NOMO-1 treated with DMSO at 0.1 percent for 48 hours (cell line): ENCODE results near the gene TDP1.
"Not testable (repeated sequence)": the region's sequence is repeated elsewhere in the genome, so short reads cannot be mapped to it uniquely, and the experiment has no call there.

ENCODE experiments used
- DNase-seq: peaks from one replicate; lab custom pipeline; 2025; ENCODE audit not compliant: unreplicated experiment; lab: John Stamatoyannopoulos, UW

TDP1 gene

DNA sequence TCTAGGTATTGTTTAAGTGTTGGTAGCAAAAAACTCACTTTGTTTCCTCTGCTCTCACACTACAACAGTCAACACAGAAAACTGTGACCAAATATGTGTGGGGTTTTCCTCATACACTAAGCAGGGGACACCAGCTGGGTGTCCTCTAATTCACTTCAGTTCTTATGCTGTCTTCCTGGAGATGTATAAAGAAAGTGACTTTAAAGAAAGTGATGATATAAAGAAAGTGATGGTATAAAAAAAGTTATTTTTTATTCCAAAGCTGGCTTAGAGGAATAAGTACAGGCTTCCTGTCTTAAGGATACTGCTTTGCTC is 31.4 kb downstream of the TDP1 start:
- no peak for DNase-seq

DNA sequence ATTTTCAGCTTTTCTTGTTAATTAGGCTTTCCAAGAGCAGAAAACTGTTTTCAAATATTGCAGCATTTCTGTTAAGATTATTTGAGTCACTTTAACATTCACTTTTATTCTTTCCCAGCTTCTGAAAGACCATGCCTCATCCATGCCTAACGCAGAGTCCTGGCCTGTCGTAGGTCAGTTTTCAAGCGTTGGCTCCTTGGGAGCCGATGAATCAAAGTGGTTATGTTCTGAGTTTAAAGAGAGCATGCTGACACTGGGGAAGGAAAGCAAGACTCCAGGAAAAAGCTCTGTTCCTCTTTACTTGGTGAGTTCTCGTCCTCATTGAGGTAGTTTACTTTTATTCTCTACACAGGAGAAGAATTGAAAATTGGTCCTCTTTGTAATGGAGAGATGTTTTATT is 33.1 kb downstream of the TDP1 start:
- DNase-seq: no peak

- no peak for DNase-seq
Measured at GRCh38 chr14:89990218-89990617, 34.5 kb downstream of the TDP1 start.

- DNase-seq: no peak
Measured at GRCh38 chr14:89990623-89991275, 35.0 kb downstream of the TDP1 start.

- DNase-seq: no peak
Measured at GRCh38 chr14:89992273-89992672, 36.5 kb downstream of the TDP1 start.

GRCh38 chr14:89996963-89997362 is 41.2 kb downstream of the TDP1 start:
- DNase-seq: no peak

GRCh38 chr14:90000935-90001334 is 45.2 kb downstream of the TDP1 start:
- DNase-seq: no peak

DNA sequence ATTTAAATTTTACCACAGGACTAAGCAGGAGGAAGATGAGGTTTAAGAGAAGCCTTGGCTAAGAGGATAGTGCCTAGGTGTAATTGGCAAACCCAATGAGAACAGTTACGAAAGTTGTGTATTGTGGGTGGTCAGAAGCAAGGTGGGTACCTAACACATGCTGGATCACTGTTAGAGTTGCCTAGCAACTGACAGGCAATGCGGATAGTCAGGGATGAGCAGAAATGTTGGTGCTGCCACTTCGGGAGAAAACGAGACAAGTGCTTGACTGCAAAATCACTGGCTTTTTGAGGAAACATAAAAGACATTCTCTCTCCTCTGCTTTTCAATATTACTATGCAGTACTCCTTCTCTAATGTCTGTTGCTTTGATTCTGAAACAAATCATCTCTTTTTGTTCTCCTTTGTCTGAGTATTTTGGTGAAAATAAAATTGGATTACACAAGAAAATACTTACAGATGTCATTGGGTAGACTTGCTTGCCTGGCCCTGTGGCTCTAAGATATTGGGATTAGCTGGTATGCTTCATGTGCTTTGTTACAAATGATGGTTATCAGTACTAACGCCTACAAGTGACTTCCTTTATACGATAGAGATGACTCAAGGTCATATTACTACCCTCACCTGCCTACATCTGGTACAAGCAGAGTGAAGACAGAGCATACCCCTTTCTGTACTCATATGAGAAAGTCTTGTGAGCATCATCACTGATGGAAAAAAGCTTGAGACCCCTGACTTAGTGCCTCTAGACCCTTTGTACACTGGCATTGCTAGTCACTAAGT is 48.0 kb downstream of the TDP1 start:
- DNase-seq: no peak

DNA sequence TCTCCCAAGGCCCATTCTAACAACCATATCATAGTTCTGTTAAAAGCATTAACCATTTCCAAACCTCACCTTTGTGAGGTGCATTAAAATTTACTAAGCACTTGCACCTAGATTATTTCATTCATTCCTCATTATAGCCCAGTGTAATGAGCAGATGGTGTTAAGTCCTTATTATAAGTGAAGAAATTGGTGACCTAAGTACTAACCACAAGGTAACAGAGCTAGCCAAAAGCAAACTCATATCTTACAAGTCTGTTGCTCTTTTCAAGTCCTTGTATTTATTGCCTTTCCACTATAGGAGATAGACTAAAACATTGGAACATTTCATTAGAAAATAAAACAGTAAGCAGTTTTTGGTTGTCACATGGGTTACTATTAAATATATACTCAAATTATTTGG is 49.7 kb downstream of the TDP1 start:
- no peak for DNase-seq

DNA sequence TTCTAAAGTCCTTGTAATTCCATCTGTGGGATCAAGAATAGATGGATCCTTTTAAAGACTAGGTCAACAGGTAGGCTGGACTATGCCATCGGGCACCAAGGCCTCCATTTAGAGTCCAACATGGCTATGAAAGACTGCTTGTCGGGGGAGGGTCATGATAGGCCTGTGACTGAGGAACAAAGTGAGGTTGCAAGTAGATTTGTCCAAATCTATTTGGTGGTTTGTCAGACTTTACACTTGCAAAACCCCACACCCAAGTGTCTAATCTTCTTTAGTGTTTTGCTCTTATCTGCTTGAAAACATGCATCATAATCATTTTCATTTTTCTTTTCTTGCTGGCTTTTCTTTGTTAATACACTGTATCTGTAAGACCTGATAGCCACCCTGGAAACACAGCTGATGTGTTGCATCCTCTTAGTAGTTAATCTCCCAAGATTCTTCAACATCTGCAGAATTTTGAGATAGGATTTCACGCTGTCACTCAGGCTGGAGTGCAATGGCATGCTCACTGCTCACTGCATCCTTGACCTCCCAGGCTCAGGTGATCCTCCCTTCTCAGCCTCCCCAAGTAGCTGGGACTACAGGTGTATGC is 50.3 kb downstream of the TDP1 start:
- no peak for DNase-seq

DNA sequence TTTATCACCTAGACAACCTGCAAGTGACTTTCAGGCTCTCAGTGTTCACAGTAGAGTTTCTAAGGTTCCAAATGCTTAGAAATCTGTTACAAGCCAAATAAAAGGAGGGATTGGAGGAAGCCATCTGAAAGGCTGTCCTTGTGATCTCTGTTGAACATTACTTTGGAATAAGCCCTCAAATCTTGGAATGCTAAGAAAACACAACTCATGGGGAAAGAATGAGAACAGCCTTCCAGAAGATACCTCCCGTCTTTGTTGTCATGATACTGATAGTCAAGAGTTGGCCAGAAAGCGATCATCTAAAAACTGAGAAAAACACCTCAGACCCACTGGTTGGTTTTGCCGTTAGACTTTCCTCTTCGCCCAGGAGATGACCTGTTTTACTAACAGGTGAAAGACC is 61.6 kb downstream of the TDP1 start:
- no peak for DNase-seq

DNA sequence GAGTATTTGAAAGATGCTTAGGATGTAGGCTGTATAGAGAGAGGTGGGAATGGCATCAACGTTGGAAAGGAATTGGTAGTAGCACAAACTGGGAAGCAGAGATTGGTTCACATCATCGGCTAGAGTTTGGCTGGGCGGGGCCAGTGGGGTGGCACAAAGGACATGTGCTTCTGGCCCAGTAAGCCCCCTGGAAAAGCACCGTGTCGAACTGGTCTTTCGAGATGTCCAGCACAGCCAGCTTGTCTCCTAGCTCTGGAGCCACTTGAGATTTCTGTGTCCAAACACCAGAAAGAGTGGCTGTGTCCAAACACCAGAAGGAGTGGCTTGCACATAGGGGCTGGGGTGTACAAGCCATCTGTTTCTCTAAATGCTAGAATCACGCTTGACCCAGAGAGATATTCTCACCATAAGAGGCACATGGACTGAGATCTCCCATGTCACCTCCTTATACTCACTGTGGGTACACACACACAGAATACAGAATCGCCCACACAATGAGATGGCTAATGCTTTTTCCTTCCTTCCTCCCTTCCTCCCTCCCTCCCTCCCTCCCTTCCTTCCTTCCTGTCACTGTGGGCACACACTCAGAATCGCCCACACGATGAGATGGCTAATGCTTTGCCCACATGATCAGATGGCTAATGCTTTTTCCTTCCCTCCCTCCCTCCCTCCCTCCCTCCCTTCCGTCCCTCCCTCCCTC is 64.2 kb downstream of the TDP1 start:
- DNase-seq: no peak

GRCh38 chr14:90023176-90023896 is 67.6 kb downstream of the TDP1 start:
- no peak for DNase-seq

- DNase-seq: no peak
Measured at GRCh38 chr14:90024910-90025309, 69.2 kb downstream of the TDP1 start.

DNA sequence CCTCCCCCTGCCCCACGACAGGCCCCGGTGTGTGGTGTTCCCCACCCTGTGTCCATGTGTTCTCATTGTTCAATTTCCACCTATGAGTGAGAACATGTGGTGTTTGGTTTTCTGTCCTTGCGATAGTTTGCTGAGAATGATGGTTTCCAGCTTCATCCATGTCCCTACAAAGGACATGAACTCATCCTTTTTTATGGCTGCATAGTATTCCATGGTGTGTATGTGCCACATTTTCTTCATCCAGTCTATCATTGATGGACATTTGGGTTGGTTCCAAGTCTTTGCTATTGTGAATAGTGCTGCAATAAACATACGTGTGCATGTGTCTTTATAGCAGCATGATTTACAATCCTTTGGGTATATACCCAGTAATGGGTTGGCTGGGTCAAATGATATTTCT is 70.9 kb downstream of the TDP1 start:
- DNase-seq: not testable (repeated sequence)

DNA sequence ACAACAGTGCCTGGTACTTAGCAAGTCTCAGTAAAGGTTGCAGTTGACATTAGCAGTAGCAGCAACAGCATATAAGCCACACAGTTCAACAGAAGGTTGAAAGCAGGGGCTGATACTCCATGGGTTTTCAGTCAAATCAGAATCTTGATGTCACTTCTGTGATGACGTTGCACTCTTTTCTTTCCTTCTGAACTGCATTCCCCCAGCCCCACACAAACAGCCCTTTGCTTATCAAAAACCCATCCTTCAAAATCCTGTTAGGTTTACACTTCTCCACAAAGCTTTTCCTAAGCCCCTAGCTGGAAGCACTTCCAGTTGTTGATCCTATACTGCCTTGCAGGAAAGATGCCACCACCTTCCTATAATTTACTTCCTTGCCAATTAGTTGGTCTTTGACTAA is 72.1 kb downstream of the TDP1 start:
- DNase-seq: no peak

GRCh38 chr14:90034156-90034555 is 78.4 kb downstream of the TDP1 start:
- no peak for DNase-seq

DNA sequence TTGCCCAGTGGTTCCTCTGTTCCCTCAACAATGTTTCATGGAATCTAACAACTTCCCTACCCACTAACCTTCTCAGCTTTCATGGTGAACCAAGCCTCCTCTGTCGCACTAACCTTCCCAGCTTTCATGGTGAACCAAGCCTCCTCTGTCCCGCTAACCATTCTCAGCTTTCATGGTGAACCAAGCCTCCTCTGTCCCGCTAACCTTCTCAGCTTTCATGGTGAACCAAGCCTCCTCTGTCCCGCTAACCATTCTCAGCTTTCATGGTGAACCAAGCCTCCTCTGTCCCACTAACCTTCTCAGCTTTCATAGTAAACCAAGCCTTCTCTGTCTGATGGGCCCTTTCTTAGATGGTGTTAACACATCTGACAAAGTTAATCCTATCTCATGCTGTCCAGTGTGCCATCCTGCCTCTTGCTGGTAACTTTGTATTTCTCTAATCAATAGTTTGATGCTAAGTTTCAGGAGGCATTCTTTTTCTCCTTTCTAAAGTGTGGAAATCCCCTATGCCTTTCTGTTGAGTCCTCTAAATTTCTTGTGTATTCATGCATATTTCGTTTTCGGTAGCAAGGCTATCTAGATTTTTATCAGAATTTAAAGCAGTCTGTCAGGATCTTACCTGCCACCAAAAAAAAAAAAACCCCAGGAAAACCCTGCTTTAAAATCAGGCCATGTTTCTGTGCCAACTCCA is 79.3 kb downstream of the TDP1 start:
- no peak for DNase-seq

GRCh38 chr14:90039253-90040010 is 83.7 kb downstream of the TDP1 start:
- no peak for DNase-seq

DNA sequence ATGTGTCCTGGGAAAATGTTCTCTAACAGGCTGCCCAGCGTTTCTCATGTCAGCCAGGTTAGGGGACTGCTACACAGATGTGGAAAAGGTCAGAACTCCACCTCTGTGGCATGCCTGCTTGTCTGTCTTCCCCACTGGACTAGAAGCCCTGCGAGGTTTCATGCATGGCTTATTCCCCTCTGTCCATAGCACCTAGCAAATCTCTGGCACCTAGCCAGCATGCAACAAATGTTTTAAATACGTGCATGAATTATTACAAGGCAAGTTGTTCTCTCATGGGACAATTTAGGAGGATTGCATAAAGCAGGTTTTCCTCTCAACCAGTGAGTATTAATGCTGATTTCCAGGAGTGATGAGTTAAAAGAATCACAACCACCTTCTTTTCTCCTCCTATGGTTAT is 84.7 kb downstream of the TDP1 start:
- DNase-seq: no peak
